Immature natural killer cell (primary cell): ENCODE data around the gene DYNLRB1. TPM values are rescaled to one million over a fixed set of nuclear protein-coding genes. Genes with fewer than 3 reads are reported as not detected.
A peak's percentile ranks its signal among the peaks of the same experiment; 100 is the strongest.

ENCODE experiments used
- DNase-seq, 3 donors: peaks; one replicate each; pipeline ENCODE4 v3.0.0; 2022; ENCODE audit warnings: mixed read lengths in 1 of 3
- H3K27ac Mint-ChIP-seq, 6 donors: one replicate each; pipeline ENCODE4 v1.8.0; 2020; ENCODE audit warnings: mixed read lengths in 6 of 6, mild to moderate bottlenecking in 5 of 6, inconsistent platforms in 4 of 6, moderate library complexity in 3 of 6
- H3K27me3 Mint-ChIP-seq, 3 donors: one replicate each; pipeline ENCODE4 v1.8.0; 2020 to 2021; ENCODE audit warnings: low read depth in 3 of 3, mild to moderate bottlenecking in 3 of 3, mixed read lengths in 3 of 3, moderate library complexity in 3 of 3, inconsistent platforms in 1 of 3
- H3K36me3 Mint-ChIP-seq, 3 donors: one replicate each; pipeline ENCODE4 v1.8.0; 2020; ENCODE audit warnings: mixed read lengths in 3 of 3, inconsistent platforms in 2 of 3, mild to moderate bottlenecking in 2 of 3
- H3K4me1 Mint-ChIP-seq, 2 donors: one replicate each; pipeline ENCODE4 v1.8.0; 2020; ENCODE audit warnings: inconsistent platforms in 2 of 2, mild to moderate bottlenecking in 2 of 2, mixed read lengths in 2 of 2, moderate library complexity in 1 of 2
- H3K4me3 Mint-ChIP-seq, 5 donors: one replicate each; pipeline ENCODE4 v1.8.0; 2020; ENCODE audit warnings: mild to moderate bottlenecking in 5 of 5, mixed read lengths in 5 of 5, inconsistent platforms in 3 of 5, moderate library complexity in 3 of 5
- H3K9me3 Mint-ChIP-seq, 6 donors: one replicate each; pipeline ENCODE4 v1.8.0; 2020; ENCODE audit warnings: mild to moderate bottlenecking in 6 of 6, mixed read lengths in 6 of 6, inconsistent platforms in 4 of 6, moderate library complexity in 3 of 6
- polyA plus RNA-seq, 3 donors: library from polyadenylated mRNA; unstranded; fragments of 300-500 nt; fragmentation: Illumina TruSeq; gene quantifications; one replicate each; pipeline ENCODE4 v1.2.3, GENCODE V29; 2021

Gene DYNLRB1
- polyA plus RNA-seq, 3 donors from 2014 or later, result 238 to 307 (median 242) TPM

DNA sequence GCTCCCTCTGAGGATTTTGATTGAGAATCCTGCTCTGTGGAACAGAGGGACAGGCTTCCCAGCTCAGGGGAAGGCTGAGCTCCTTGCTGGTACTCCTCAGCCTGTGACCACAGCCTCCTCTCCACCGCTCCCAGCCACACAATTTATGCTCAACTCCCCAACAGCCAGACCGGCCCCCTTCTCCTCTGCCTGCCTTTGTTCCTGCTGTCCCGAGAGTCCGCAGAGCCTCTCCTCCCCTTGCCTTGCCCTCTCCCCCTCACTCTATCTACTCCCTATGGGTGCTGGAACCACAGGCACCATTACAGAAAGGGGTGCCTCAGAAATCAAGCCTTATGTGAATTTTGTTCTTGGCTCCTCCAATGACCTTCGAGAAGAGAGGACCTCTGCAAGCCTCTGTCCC is 58.2 kb downstream of the DYNLRB1 start:
- Mint-ChIP-seq H3K9me3 (no peaks in the 10 kb centered on the region), H3K27ac (peak overlapping the region in 1 of 6 donors; percentile 79), H3K27me3 (no peaks in the 10 kb centered on the region), H3K4me3 (no peak overlapping the region), H3K36me3 (peaks cover 18 to 25% (median 24%) of the 10 kb centered on the region in 3 donors), H3K4me1 (peaks cover 9 to 11% of the 10 kb centered on the region in 2 donors)
- DNase-seq, result no peak

GRCh38 chr20:34574861-34575260 is 58.6 kb downstream of the DYNLRB1 start:
- H3K9me3 Mint-ChIP-seq, result no peaks in the 10 kb centered on the region
- peaks cover 12 to 15% of the 10 kb centered on the region in 2 donors for H3K4me1 Mint-ChIP-seq
- no peaks in the 10 kb centered on the region for H3K27me3 Mint-ChIP-seq
- DNase-seq, result no peak
- peak overlapping the region in 1 of 6 donors; percentile 79 for H3K27ac Mint-ChIP-seq
- H3K4me3 Mint-ChIP-seq, result no peak overlapping the region
- peaks cover 18 to 25% (median 24%) of the 10 kb centered on the region in 3 donors for H3K36me3 Mint-ChIP-seq

DNA sequence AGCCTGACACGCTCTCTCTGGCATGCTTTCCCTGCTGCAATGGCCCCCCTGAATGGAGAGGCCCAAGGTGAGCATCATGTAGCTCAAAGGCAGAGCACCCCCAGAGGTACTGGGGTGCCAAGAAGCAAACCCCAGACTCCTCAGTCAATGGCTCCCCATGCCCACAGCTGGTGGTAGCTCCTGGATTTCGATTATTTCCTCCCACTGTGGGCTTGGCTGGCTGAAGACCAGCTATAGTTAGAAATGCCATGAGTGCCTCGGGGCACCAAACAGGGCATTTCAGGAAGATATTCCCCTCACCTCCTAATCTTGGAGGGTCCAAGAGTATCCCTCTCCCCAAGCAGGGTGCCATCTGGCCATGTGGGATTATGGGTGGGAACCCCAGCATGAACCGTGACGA is 59.0 kb downstream of the DYNLRB1 start:
- Mint-ChIP-seq H3K36me3 (peaks cover 18 to 26% (median 26%) of the 10 kb centered on the region in 3 donors), H3K4me3 (no peak overlapping the region), H3K27me3 (no peaks in the 10 kb centered on the region), H3K9me3 (no peaks in the 10 kb centered on the region), H3K4me1 (peaks cover 16 to 19% of the 10 kb centered on the region in 2 donors), H3K27ac (no peak overlapping the region)
- DNase-seq, result no peak

DNA sequence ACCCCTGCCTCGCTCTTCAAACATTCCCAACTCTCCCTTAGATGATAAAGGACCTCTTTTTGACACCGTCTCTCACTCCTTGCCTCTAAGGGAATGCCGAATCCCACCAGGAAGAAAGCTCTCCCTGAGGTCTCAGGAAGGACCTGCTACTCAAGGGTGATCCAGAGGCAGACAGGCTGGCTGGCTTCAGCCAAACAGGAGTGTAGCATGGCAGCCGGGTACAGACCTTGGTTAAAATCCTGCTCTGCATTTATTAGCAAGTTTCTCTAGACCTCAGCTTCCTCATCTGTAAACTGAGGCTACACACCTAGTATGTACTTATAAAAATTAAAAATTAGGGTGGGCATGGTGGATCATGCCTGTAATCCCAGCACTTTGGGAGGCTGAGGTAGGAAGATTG is 59.5 kb downstream of the DYNLRB1 start:
- Mint-ChIP-seq H3K9me3 (no peaks in the 10 kb centered on the region), H3K27ac (peak overlapping the region in 1 of 6 donors; percentile 7), H3K27me3 (no peaks in the 10 kb centered on the region), H3K4me1 (peaks cover 20 to 22% of the 10 kb centered on the region in 2 donors), H3K36me3 (peaks cover 18 to 29% (median 27%) of the 10 kb centered on the region in 3 donors), H3K4me3 (no peak overlapping the region)
- no peak for DNase-seq

- Mint-ChIP-seq H3K9me3 (no peaks in the 10 kb centered on the region), H3K36me3 (peaks cover 13 to 26% (median 20%) of the 10 kb centered on the region in 3 donors), H3K27ac (no peak overlapping the region), H3K27me3 (no peaks in the 10 kb centered on the region), H3K4me1 (peaks cover 15 to 17% of the 10 kb centered on the region in 2 donors), H3K4me3 (no peak overlapping the region)
- no peak for DNase-seq
These were observed 60.8 kb downstream of the DYNLRB1 start for GRCh38 chr20:34577061-34577460.

DNA sequence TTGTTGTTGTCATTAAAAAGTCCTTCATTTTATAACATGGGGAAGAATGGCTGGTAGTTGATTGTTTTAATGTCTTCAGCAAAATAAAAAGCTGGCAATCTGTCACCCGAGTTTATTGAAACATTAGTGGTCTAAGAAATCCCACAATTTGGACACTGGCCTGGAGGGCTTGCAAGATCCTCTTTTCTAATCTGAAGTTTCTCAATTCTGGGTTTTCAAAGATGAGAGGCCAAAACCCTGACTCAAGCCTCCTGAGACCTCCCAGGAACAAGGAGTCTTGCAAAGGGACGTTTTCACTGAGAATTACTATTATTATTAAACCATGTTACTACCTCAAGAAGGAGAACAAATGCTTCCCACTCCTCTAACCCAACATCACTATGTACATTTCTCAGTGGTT is 61.8 kb downstream of the DYNLRB1 start:
- peaks cover 9 to 26% (median 20%) of the 10 kb centered on the region in 3 donors for H3K36me3 Mint-ChIP-seq
- no peak overlapping the region for H3K27ac Mint-ChIP-seq
- no peak overlapping the region for H3K4me3 Mint-ChIP-seq
- no peaks in the 10 kb centered on the region for H3K27me3 Mint-ChIP-seq
- DNase-seq, result no peak
- H3K9me3 Mint-ChIP-seq, result no peaks in the 10 kb centered on the region
- peaks cover 15 to 17% of the 10 kb centered on the region in 2 donors for H3K4me1 Mint-ChIP-seq

- Mint-ChIP-seq H3K27me3 (no peaks in the 10 kb centered on the region), H3K27ac (no peak overlapping the region), H3K4me1 (peaks cover 15 to 17% of the 10 kb centered on the region in 2 donors), H3K36me3 (peaks cover 5 to 23% (median 15%) of the 10 kb centered on the region in 3 donors), H3K4me3 (no peak overlapping the region), H3K9me3 (no peaks in the 10 kb centered on the region)
- DNase-seq, result no peak
These were observed 62.3 kb downstream of the DYNLRB1 start for GRCh38 chr20:34578521-34578920.

DNA sequence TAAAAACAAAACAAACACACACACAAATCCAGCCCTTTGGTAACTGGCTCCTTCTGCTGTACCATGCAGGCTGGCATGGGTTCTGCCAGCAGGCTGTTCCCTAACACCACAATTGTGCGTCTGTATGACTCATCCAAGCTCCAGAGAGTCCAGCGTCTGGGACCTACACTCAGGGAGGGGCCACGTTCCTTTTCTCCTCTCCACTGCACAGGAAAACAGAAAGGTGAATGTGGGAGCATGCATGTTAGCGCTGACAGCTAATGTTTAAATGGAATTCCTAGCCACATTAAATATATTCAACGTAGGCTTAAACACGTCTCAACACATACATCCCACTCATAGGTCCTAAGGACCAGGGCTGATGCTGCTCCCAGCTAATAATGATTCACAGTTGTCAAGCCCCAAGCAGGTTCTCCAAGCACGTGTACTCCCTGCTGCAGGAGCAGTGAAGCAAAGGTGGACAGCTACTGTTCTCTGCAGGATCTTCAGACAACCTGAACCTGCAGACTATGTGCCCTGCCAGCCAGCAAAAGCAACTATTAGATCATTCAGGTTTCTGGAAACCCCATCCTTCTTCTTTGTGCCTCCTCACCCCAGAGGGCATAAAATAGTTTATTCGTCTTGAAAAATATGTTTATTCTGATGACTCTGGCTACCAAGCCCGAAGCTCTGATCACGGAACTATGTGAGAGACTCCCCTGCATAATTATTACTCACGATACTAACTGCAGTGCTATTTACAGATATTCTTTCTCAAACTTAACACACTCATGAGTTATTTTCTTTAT is 63.2 kb downstream of the DYNLRB1 start:
- H3K4me1 Mint-ChIP-seq, result peaks cover 15 to 17% of the 10 kb centered on the region in 2 donors
- DNase-seq, result no peak
- no peak overlapping the region for H3K4me3 Mint-ChIP-seq
- H3K9me3 Mint-ChIP-seq, result no peaks in the 10 kb centered on the region
- peak overlapping the region in 4 of 6 donors; percentile 44 to 90 (median 81) for H3K27ac Mint-ChIP-seq
- no peaks in the 10 kb centered on the region for H3K27me3 Mint-ChIP-seq
- H3K36me3 Mint-ChIP-seq, result peaks cover 5 to 17% (median 10%) of the 10 kb centered on the region in 3 donors

DNA sequence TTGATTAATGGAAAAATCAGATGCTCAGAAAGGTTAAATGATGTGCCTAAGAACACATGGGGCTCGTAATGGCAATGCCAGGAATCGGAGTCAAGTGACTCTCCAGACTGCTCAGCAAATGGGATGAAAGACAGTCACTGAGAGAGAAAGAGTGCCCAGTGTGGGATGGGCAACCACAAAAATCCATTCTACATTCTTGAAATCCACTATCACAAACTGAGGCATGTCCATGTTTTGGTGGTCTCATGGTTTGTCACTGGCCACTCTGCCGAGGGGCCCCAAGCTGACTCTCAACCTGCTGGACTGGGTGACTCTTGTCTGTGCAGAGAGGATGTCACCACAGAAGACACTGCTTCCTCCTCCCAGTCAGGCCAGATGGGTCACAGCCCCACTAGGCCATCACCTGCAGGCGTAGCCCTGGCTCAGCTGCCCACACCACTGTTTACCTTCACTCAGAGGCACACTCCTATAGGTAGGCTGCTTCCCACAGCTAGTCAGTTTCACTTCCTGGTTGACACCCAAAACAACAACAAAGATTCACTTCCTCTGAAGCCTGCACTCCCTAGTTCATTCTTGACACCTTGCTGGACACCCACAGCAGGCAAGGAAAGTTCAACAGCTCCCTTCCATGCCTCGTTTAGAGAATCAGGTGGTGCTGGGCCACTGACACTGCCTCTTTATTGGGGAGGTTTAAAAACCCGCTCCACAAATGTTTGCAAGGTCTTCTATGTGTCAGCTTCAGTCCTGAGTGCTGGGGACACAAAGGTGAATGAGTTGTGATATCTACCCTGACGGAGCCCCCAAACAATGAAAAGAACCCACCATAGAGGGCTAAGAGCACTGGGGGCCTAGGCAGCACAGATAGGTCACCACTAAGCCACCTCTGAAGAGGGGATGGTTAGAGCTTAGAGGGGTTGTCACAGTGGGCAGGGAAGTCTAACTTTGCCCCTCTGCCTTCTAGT is 64.0 kb downstream of the DYNLRB1 start:
- H3K4me1 Mint-ChIP-seq, result peaks cover 15 to 17% of the 10 kb centered on the region in 2 donors
- H3K36me3 Mint-ChIP-seq, result peaks cover 7 to 17% (median 10%) of the 10 kb centered on the region in 3 donors
- peak overlapping the region; percentile 44 to 90 (median 76) for H3K27ac Mint-ChIP-seq
- H3K9me3 Mint-ChIP-seq, result no peaks in the 10 kb centered on the region
- no peak overlapping the region for H3K4me3 Mint-ChIP-seq
- DNase-seq, result no peak
- H3K27me3 Mint-ChIP-seq, result no peaks in the 10 kb centered on the region

DNA sequence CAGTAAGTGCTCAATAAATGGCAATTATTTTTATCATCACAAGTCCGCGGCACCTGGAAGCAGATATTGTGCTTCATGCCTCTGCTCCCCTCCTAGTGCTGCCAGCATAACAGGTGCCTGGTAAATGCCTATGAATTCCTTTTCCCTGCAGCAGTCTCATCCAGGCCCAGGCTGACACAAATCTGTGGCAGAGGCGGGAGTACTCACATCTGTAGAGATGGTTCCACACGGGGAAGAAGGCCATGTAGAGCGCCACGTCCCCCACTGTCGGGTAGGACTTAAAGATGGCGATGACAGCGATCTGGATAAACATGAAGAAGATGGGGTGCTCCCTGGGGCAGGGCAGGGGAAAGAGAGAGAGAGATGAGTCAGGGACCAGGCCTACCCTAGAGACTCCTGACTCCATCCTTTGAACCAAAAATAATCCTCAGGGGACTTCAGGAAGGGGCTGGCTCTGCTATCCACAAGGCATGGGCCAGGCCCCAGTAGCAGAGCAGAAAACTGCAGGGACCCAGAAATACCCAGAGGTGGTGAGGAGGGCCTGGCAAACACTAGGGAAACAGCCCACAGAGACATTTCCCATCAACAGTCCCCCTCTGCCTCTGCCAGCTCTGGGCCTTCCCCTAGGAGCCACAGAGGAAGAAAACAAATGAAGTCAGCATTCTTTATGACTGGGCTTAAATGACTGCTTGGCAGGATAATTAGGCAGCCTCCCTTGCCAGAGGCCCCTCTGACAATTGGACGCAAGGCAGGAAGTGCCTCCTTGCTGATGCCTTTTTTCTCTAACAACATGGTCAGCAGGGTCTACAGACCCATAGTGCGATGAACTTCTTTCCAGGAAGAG is 65.3 kb downstream of the DYNLRB1 start:
- Mint-ChIP-seq H3K27me3 (no peaks in the 10 kb centered on the region), H3K27ac (peak overlapping the region in 5 of 6 donors; percentile 44 to 76 (median 58)), H3K9me3 (peaks cover 0 to 2% (median 0%) of the 10 kb centered on the region in 6 donors), H3K4me3 (no peak overlapping the region), H3K36me3 (peaks cover 8 to 24% (median 10%) of the 10 kb centered on the region in 3 donors), H3K4me1 (peaks cover 15 to 17% of the 10 kb centered on the region in 2 donors)
- DNase-seq, result no peak

DNA sequence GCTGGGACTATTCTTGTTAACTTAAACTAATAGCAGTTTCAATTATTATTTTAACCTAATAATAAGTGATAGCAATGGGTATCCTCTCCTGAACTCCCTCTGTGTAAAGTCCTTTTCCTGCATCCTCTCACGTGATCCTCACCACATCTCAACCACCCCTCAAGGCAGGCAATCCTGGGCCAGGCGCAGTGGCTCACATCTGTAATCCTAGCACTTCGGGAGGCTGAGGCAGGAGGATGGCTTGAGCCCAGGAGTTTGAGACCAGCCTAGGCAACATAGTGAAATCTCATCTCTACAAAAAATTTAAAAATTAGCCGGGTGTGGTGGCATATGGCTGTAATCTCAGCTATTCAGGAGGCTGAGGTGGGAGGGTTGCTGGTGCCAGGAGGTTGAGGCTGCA is 66.0 kb downstream of the DYNLRB1 start:
- H3K9me3 Mint-ChIP-seq, result peaks cover 0 to 2% (median 0%) of the 10 kb centered on the region in 6 donors
- H3K27ac Mint-ChIP-seq, result peak overlapping the region in 1 of 6 donors; percentile 31
- peaks cover 8 to 24% (median 10%) of the 10 kb centered on the region in 3 donors for H3K36me3 Mint-ChIP-seq
- peaks cover 15 to 17% of the 10 kb centered on the region in 2 donors for H3K4me1 Mint-ChIP-seq
- DNase-seq, result no peak
- no peak overlapping the region for H3K4me3 Mint-ChIP-seq
- no peaks in the 10 kb centered on the region for H3K27me3 Mint-ChIP-seq

- Mint-ChIP-seq H3K36me3 (peaks cover 14 to 31% (median 14%) of the 10 kb centered on the region in 3 donors), H3K4me3 (no peak overlapping the region), H3K27me3 (no peaks in the 10 kb centered on the region), H3K27ac (no peak overlapping the region), H3K9me3 (peaks cover 0 to 2% (median 0%) of the 10 kb centered on the region in 6 donors), H3K4me1 (peaks cover 15 to 17% of the 10 kb centered on the region in 2 donors)
- no peak for DNase-seq
These were observed 66.7 kb downstream of the DYNLRB1 start for GRCh38 chr20:34582911-34583310.

DNA sequence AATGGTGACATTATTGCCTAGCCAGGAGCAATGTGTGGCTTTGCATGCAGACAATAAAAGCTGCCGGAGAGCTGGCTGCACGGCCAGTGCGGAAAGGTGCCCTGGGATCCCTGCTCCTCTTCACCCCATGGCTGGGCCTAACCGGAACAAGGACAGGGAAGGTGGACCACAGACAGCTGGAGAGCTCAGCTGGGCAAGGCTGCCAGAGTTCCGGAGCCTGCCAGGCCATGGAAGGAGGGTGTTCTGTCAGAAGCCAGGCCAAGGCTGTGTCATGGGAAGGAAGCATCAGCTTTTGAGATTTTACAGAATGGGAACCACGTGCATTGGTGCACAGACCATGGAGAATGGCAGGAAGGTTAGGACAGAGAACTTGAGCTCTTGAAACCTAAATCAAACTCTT is 67.3 kb downstream of the DYNLRB1 start:
- peaks cover 15 to 17% of the 10 kb centered on the region in 2 donors for H3K4me1 Mint-ChIP-seq
- peaks cover 11 to 34% (median 14%) of the 10 kb centered on the region in 3 donors for H3K36me3 Mint-ChIP-seq

More for the DNA sequence above, 67.3 kb downstream of the DYNLRB1 start:
- Mint-ChIP-seq H3K27ac (no peak overlapping the region), H3K9me3 (peaks cover 0 to 2% (median 0%) of the 10 kb centered on the region in 6 donors), H3K4me3 (no peak overlapping the region), H3K27me3 (no peaks in the 10 kb centered on the region)
- no peak for DNase-seq
